ENCODE measurements around the gene LRGUK. TPM values are rescaled to one million over a fixed set of nuclear protein-coding genes. Genes with fewer than 3 reads are reported as not detected.

Gene LRGUK
- under 0.01 TPM in 1 of 2 replicates, not detected in the other for total RNA-seq (2012; rRNA removed)
- 0.07 and 0.24 TPM in 2 replicates for polyA plus RNA-seq (2012; rRNA removed)
- polyA plus RNA-seq (2012; cell fraction: cytosol; rRNA removed) = not detected in 2 replicates
- 0.20 and 0.55 TPM in 2 replicates for polyA plus RNA-seq (2012; cell fraction: nucleus; rRNA removed; ENCODE audit: low replicate concordance)
- Bru-seq, nascent RNA = percentile 28 among the genes with signal in this experiment
- BruChase-seq, experiment 1, labeled RNA remaining after a 6-hour chase = percentile 36 among the genes with signal in this experiment
- percentile 39 among the genes with signal in this experiment for BruChase-seq, experiment 2, labeled RNA remaining after a 2-hour chase
- long read RNA-seq = 0 reads

GRCh38 chr7:134126966-134127848 lies at the start of gene LRGUK:
Gene LRGUK (plus strand): TSS chr7:134127340. CDS start chr7:134127368, 28 bp downstream.
- Histone ChIP-seq H3K23ac (ENCODE audit: low read depth, low read length) (0 out of 2 replicates have a peak within 1 kb of the TSS, but pooled peaks have one; percentile 9), H3K4me2 (ENCODE audit: low read depth, low read length) (peak within 1 kb of the TSS; percentile 98), H3K9me1 (ENCODE audit: insufficient read depth, low read length) (no peaks in the 10 kb centered on the region), H3K27ac (ENCODE audit: insufficient read depth, low read length) (no peak within 1 kb of the TSS), H2BK5ac (ENCODE audit: low read depth, low read length, poor library complexity, severe bottlenecking) (no peak within 1 kb of the TSS), H2BK120ac (ENCODE audit: low read depth, low read length) (no peak within 1 kb of the TSS), H2BK20ac (ENCODE audit: low read depth, low read length) (no peak within 1 kb of the TSS), H2AK9ac (replicated peaks; ENCODE audit: low read depth, low read length, poor library complexity) (no peak within 1 kb of the TSS), H3K4me1 (ENCODE audit: control insufficient read depth, insufficient read depth, low read length) (no peaks in the 10 kb centered on the region), H2BK15ac (ENCODE audit: low read depth, low read length) (no peak within 1 kb of the TSS), H3K4ac (ENCODE audit: low read depth, low read length) (no peak within 1 kb of the TSS), H2AFZ (replicated peaks; ENCODE audit: low read length, poor library complexity) (peak within 1 kb of the TSS; percentile 96), H3K27me3 (ENCODE audit: control insufficient read depth, insufficient read depth, low read length) (peaks cover 7% of the 10 kb centered on the region), H3K9me3 (ENCODE audit: control insufficient read depth, insufficient read depth, low read length) (no peaks in the 10 kb centered on the region), H3K14ac (replicated peaks; ENCODE audit: low read depth, low read length) (no peak within 1 kb of the TSS), H3K56ac (ENCODE audit: extremely low read depth, insufficient read depth, low read length) (no peak within 1 kb of the TSS), H3K9ac (ENCODE audit: low read depth, low read length) (peak within 1 kb of the TSS; percentile 45), H4K91ac (ENCODE audit: insufficient read depth, low read depth, low read length) (no peak within 1 kb of the TSS), H3K18ac (ENCODE audit: low read depth, low read length) (no peak within 1 kb of the TSS), H4K20me1 (ENCODE audit: insufficient read depth, low read length) (no peaks in the 10 kb centered on the region), H3K4me3 (ENCODE audit: insufficient read depth, low read depth, low read length) (peak within 1 kb of the TSS; percentile 86), H4K5ac (ENCODE audit: low read depth, low read length) (no peak within 1 kb of the TSS), H3K36me3 (ENCODE audit: control insufficient read depth, insufficient read depth, low read length) (no peaks in the 10 kb centered on the region), H3K79me1 (ENCODE audit: low read depth in 1 of 2, low read length in 2 of 2) (no peaks in the 10 kb centered on the region), H4K8ac (ENCODE audit: low read depth in 2 of 2, low read length in 2 of 2) (peak within 1 kb of the TSS in 1 of 2 experiments; percentile 11; a peak in 1 of 4 replicates), H2AK5ac (ENCODE audit: low read depth, low read length) (no peak within 1 kb of the TSS)
- BruUV-seq (replicated peaks) = no TSS peak
- ChIA-PET POLR2A (ENCODE audit: unreplicated experiment) (interaction anchor here (0.5 kb wide), 1 partner anchor 22 kb away, joined by 4 read pairs; no protein-coding TSS in a partner anchor), CTCF (interaction anchor here (3.0 kb wide), 1 partner anchor 14 kb away, joined by 14 read pairs; no protein-coding TSS in a partner anchor)
- peak; percentile 100 for ATAC-seq (ENCODE audit: low read depth)
- intact Hi-C loops (cut with micrococcal nuclease) (no loop called here), dilution Hi-C loops (cut with HindIII; ENCODE audit: low sequenced_read_pairs, unreplicated experiment) (no loop called here), in situ Hi-C loops (cut with MboI; ENCODE audit: low sequenced_read_pairs) (no loop called here)
- peak; percentile 72 for DNase-seq
- 4% methylated on average over 11 of the region's 43 CpGs; no CpG with 5 or more reads in 1 of the 2 experiments for WGBS, 2 experiments (ENCODE audit: extremely low coverage in 2 of 2, insufficient read length in 1 of 2)
- no peak for TF ChIP-seq RFX5 (IDR thresholded peaks at IDR 0.05; ENCODE audit: low read depth, low read length)
- no peak for TF ChIP-seq CEBPB (IDR thresholded peaks at IDR 0.05; ENCODE audit: low read depth, low read length)
- TF ChIP-seq RCOR1 (IDR thresholded peaks at IDR 0.05; ENCODE audit: insufficient replicate concordance, low read length) = no peak
- TF ChIP-seq RAD21 (IDR thresholded peaks at IDR 0.05; ENCODE audit: low read length) = no peak
- TF ChIP-seq BHLHE40 (IDR thresholded peaks at IDR 0.05; ENCODE audit: low read depth, low read length) = no peak
- no peak for TF ChIP-seq MAFK (IDR thresholded peaks at IDR 0.05; ENCODE audit: low read depth, low read length)
- TF ChIP-seq MXI1 (IDR thresholded peaks at IDR 0.05; ENCODE audit: borderline replicate concordance, low read depth, low read length) = no peak
- no peak for TF ChIP-seq CHD1 (IDR thresholded peaks at IDR 0.05; ENCODE audit: low read depth, low read length)
- no peak for TF ChIP-seq ELK1 (IDR thresholded peaks at IDR 0.05; ENCODE audit: borderline replicate concordance, low read depth, low read length)
- no peak for TF ChIP-seq CTCF (conservative IDR thresholded peaks at IDR 0.05; ENCODE audit: low read depth, low read length)
- TF ChIP-seq NFE2L2 (IDR thresholded peaks at IDR 0.05; ENCODE audit: low read depth, low read length) = no peak
- no peak for TF ChIP-seq POLR2A (IDR thresholded peaks at IDR 0.05; ENCODE audit: low read depth, low read length)
- no peak for TF ChIP-seq MAZ (IDR thresholded peaks at IDR 0.05; ENCODE audit: borderline replicate concordance, low read depth, low read length)
- no peak for TF ChIP-seq SMC3 (IDR thresholded peaks at IDR 0.05; ENCODE audit: low read depth, low read length)
